H9 (cell line): ENCODE data around the gene PIGS. TPM values are rescaled to one million over a fixed set of nuclear protein-coding genes. Genes with fewer than 3 reads are reported as not detected.

Experiments
- DNase-seq: peaks from one replicate; pipeline ENCODE4 v3.0.0-alpha.2; 2017
- H2AFZ ChIP-seq: one replicate; pipeline ENCODE4 v1.6.1; 2013; ENCODE audit warnings: mild to moderate bottlenecking, low read length, control low read depth, moderate library complexity
- H2AK5ac ChIP-seq: 2 replicates; pipeline ENCODE4 v1.6.1; 2013; ENCODE audit warnings: low read length, control low read depth, mixed read lengths; ENCODE audit not compliant: insufficient read length
- H2BK120ac ChIP-seq: one replicate; pipeline ENCODE4 v1.6.1; 2013; ENCODE audit warnings: low read depth, mild to moderate bottlenecking, low read length, control low read depth, inconsistent platforms; ENCODE audit not compliant: poor library complexity, severe bottlenecking
- H2BK12ac ChIP-seq: 2 replicates; pipeline ENCODE4 v1.6.1; 2013; ENCODE audit warnings: low read length, control low read depth, mixed read lengths, low read depth; ENCODE audit not compliant: insufficient read length
- H2BK15ac ChIP-seq: 2 replicates; pipeline ENCODE4 v1.6.1; 2013; ENCODE audit warnings: low read depth, low read length, control low read depth
- H2BK20ac ChIP-seq: one replicate; pipeline ENCODE4 v1.6.1; 2013; ENCODE audit warnings: low read depth, mild to moderate bottlenecking, low read length, control low read depth, inconsistent platforms; ENCODE audit not compliant: poor library complexity, severe bottlenecking
- H2BK5ac ChIP-seq: 2 replicates; pipeline ENCODE4 v1.6.1; 2013; ENCODE audit warnings: low read length, control low read depth, mixed read lengths; ENCODE audit not compliant: insufficient read length
- H3K14ac ChIP-seq: 2 replicates; pipeline ENCODE4 v1.6.1; 2013; ENCODE audit warnings: low read length, control low read depth; ENCODE audit not compliant: insufficient read depth
- H3K18ac ChIP-seq: 2 replicates; pipeline ENCODE4 v1.6.1; 2013; ENCODE audit warnings: low read depth, mild to moderate bottlenecking, mixed read lengths, low read length, control low read depth; ENCODE audit not compliant: insufficient read length
- H3K23ac ChIP-seq: 2 replicates; pipeline ENCODE4 v1.6.1; 2013; ENCODE audit warnings: low read length, control low read depth, mixed read lengths, low read depth; ENCODE audit not compliant: insufficient read length
- H3K23me2 ChIP-seq: 2 replicates; pipeline ENCODE4 v1.6.1; 2013; ENCODE audit warnings: low read depth, mild to moderate bottlenecking, mixed read lengths, low read length, control low read depth; ENCODE audit not compliant: insufficient read length, poor library complexity, severe bottlenecking
- H3K27ac ChIP-seq: 2 replicates; pipeline ENCODE4 v1.5.1; 2013; ENCODE audit warnings: low read length, control low read depth, mixed read lengths, low read depth; ENCODE audit not compliant: insufficient read length
- H3K27me3 ChIP-seq: 2 replicates; pipeline ENCODE4 v1.6.1; 2013; ENCODE audit warnings: low read length, control low read depth, inconsistent platforms; ENCODE audit not compliant: insufficient read depth
- H3K4ac ChIP-seq: 2 replicates; pipeline ENCODE4 v1.6.1; 2013; ENCODE audit warnings: low read depth, mild to moderate bottlenecking, control low read depth, inconsistent platforms, low read length, moderate library complexity
- H3K4me1 ChIP-seq: 2 replicates; pipeline ENCODE4 v1.6.1; 2013; ENCODE audit warnings: low read length, control low read depth, inconsistent platforms; ENCODE audit not compliant: insufficient read depth
- H3K4me2 ChIP-seq: 2 replicates; pipeline ENCODE4 v1.6.1; 2013; ENCODE audit warnings: low read length, control low read depth, mixed read lengths; ENCODE audit not compliant: insufficient read length, insufficient read depth
- H3K56ac ChIP-seq: 2 replicates; pipeline ENCODE4 v1.6.1; 2013; ENCODE audit warnings: low read depth, mild to moderate bottlenecking, mixed read lengths, low read length, control low read depth; ENCODE audit not compliant: insufficient read length
- H3K79me1 ChIP-seq: 2 replicates; pipeline ENCODE4 v1.6.1; 2013; ENCODE audit warnings: low read depth, mild to moderate bottlenecking, moderate library complexity, low read length, control low read depth, inconsistent platforms; ENCODE audit not compliant: insufficient read depth, poor library complexity, severe bottlenecking
- H3K79me2 ChIP-seq: 2 replicates; pipeline ENCODE4 v1.6.1; 2013; ENCODE audit warnings: low read length, control low read depth, inconsistent platforms; ENCODE audit not compliant: insufficient read depth
- H3K9ac ChIP-seq: 2 replicates; pipeline ENCODE4 v1.6.1; 2013; ENCODE audit warnings: low read length, control low read depth, mixed read lengths; ENCODE audit not compliant: insufficient read length; ENCODE audit errors: extremely low read depth
- H3K9me3 ChIP-seq: one replicate; pipeline ENCODE4 v1.6.1; 2013; ENCODE audit warnings: low read depth, low read length, inconsistent platforms; ENCODE audit not compliant: control insufficient read depth
- H3T11ph ChIP-seq: one replicate; pipeline ENCODE4 v1.6.1; 2013; ENCODE audit warnings: mild to moderate bottlenecking, low read length, control low read depth, inconsistent platforms
- H4K20me1 ChIP-seq: one replicate; pipeline ENCODE4 v1.6.1; 2013; ENCODE audit not compliant: control insufficient read depth, insufficient read length, insufficient read depth
- H4K5ac ChIP-seq: 2 replicates; pipeline ENCODE4 v1.6.1; 2013; ENCODE audit warnings: low read depth, mild to moderate bottlenecking, mixed read lengths, low read length, control low read depth; ENCODE audit not compliant: insufficient read length
- H4K8ac ChIP-seq: replicated peaks from 2 replicates; pipeline ENCODE4 v1.6.1; 2013; ENCODE audit warnings: low read length, control low read depth, mixed read lengths, low read depth; ENCODE audit not compliant: insufficient read length
- H4K91ac ChIP-seq: 2 replicates; pipeline ENCODE4 v1.6.1; 2013; ENCODE audit warnings: low read depth, mild to moderate bottlenecking, moderate library complexity, mixed read lengths, low read length, control low read depth; ENCODE audit not compliant: insufficient read length
- H3K27ac Mint-ChIP-seq, 3 experiments: 2 replicates in 2 of 3; 3 replicates in 1 of 3; pipeline ENCODE4 v1.8.0; 2020 to 2021; ENCODE audit warnings: mixed read lengths in 3 of 3, mild to moderate bottlenecking in 1 of 3, moderate library complexity in 1 of 3
- H3K27me3 Mint-ChIP-seq: 2 replicates; pipeline ENCODE4 v1.8.0; 2021; ENCODE audit warnings: low read depth, mild to moderate bottlenecking, moderate library complexity, mixed read lengths
- H3K36me3 Mint-ChIP-seq, 3 experiments: 2 replicates in 2 of 3; 3 replicates in 1 of 3; pipeline ENCODE4 v1.8.0; 2020 to 2021; ENCODE audit warnings: low read depth in 3 of 3, mixed read lengths in 3 of 3; ENCODE audit not compliant: insufficient read depth in 1 of 3
- H3K4me1 Mint-ChIP-seq, 2 experiments: 2 replicates each; pipeline ENCODE4 v1.8.0; 2020; ENCODE audit warnings: mixed read lengths in 2 of 2
- H3K4me3 Mint-ChIP-seq, 2 experiments: 2 replicates in 1 of 2; 3 replicates in 1 of 2; pipeline ENCODE4 v1.8.0; 2020 to 2021; ENCODE audit warnings: mild to moderate bottlenecking in 2 of 2, mixed read lengths in 2 of 2, moderate library complexity in 1 of 2
- H3K9me3 Mint-ChIP-seq, 2 experiments: 2 replicates in 1 of 2; 3 replicates in 1 of 2; pipeline ENCODE4 v1.8.0; 2020; ENCODE audit warnings: mild to moderate bottlenecking in 2 of 2, mixed read lengths in 2 of 2, moderate library complexity in 1 of 2
- WGBS: extraction: QIAGEN DNeasy Blood & Tissue Kit; methylation state at CpG from one replicate; pipeline ENCODE4 v1.1.7; 2013; ENCODE audit warnings: missing lambda C conversion rate, low lambda C conversion rate, mixed read lengths; ENCODE audit not compliant: insufficient read length; ENCODE audit errors: extremely low coverage; 5-methylcytosine and 5-hydroxymethylcytosine counted together
- total RNA-seq: library from RNA; stranded (reverse); gene quantifications from 2 replicates; pipeline ENCODE4 v1.2.1, GENCODE V29; 2021
- TF ChIP-seq, protein P1 (sequence below): fragments of 200-600 bp; sonication (generic); conservative IDR thresholded peaks from 3 replicates; pipeline ENCODE4 v1.8.0; 2021; ENCODE audit warnings: antibody characterized with exemption, mild to moderate bottlenecking

The PIGS gene
- total RNA-seq, 1 experiment from 2014 or later, result 45.8 TPM

DNA sequence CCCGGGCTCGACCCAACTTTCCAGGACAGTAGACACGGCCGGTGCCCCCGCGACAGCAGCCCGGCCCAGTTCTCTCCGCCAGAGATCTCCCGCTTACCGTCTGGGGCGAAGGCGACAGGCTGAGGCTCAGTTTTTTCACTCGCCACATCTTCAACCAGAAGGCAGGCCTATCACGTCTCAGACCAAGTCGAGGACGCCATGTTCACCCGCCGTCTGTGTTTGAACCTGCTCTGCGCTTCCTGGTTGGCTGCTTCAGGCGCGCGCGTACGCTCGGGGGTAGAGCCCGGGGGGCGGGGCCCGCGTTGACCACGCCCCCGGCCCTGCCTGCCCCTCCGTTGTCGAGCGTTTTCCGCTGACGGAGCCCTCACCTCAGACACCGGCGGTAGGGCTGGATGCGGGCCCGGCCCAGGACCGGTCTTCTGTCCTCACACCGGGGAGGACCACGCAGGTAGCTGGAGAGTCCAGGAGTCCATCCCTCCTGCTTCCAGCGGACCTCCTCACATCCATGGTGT is 27.5 kb upstream of the PIGS start, which contains the start of gene SPAG5:
Gene SPAG5, minus strand, starts transcription at position 227 of the 512 bp plus-strand sequence. Its CDS starts 79 bp downstream, at position 148.
- no peak within 1 kb of the TSS for H2BK12ac ChIP-seq
- no peak within 1 kb of the TSS for H3K23ac ChIP-seq
- peak within 1 kb of the TSS; percentile 94 to 97 for H3K4me3 Mint-ChIP-seq
- H3K4me2 ChIP-seq, result peak within 1 kb of the TSS; percentile 74
- peak; percentile 98 for DNase-seq
- H3K79me1 ChIP-seq, result no peaks in the 10 kb centered on the region
- no peak within 1 kb of the TSS for H2BK5ac ChIP-seq
- H3K14ac ChIP-seq, result peak within 1 kb of the TSS; percentile 79
- H2BK120ac ChIP-seq, result no peak within 1 kb of the TSS
- H4K91ac ChIP-seq, result no peak within 1 kb of the TSS
- no peak within 1 kb of the TSS for H4K8ac ChIP-seq
- no peaks in the 10 kb centered on the region for H3K4me1 ChIP-seq
- peak within 1 kb of the TSS; percentile 98 to 99 (median 99) for H3K27ac Mint-ChIP-seq
- no peak within 1 kb of the TSS for H3K4ac ChIP-seq
- peaks cover 16 to 21% of the 10 kb centered on the region in 2 experiments for H3K4me1 Mint-ChIP-seq
- WGBS, result no CpG with 5 or more reads among the region's 44 CpGs
- H3K18ac ChIP-seq, result peak within 1 kb of the TSS; percentile 36
- no peaks in the 10 kb centered on the region; the same call in 1 of the 2 replicates for H3K79me2 ChIP-seq
- no peak within 1 kb of the TSS for H4K5ac ChIP-seq
- no peak within 1 kb of the TSS for H3K27ac ChIP-seq
- H2BK15ac ChIP-seq, result no peak within 1 kb of the TSS
- no peak within 1 kb of the TSS for H3K56ac ChIP-seq
- H3K27me3 Mint-ChIP-seq, result no peaks in the 10 kb centered on the region
- H3K27me3 ChIP-seq, result no peaks in the 10 kb centered on the region
- H2AFZ ChIP-seq, result peak within 1 kb of the TSS; percentile 42
- H2BK20ac ChIP-seq, result no peak within 1 kb of the TSS
- H2AK5ac ChIP-seq, result no peak within 1 kb of the TSS
- TF ChIP-seq, protein P1, sequence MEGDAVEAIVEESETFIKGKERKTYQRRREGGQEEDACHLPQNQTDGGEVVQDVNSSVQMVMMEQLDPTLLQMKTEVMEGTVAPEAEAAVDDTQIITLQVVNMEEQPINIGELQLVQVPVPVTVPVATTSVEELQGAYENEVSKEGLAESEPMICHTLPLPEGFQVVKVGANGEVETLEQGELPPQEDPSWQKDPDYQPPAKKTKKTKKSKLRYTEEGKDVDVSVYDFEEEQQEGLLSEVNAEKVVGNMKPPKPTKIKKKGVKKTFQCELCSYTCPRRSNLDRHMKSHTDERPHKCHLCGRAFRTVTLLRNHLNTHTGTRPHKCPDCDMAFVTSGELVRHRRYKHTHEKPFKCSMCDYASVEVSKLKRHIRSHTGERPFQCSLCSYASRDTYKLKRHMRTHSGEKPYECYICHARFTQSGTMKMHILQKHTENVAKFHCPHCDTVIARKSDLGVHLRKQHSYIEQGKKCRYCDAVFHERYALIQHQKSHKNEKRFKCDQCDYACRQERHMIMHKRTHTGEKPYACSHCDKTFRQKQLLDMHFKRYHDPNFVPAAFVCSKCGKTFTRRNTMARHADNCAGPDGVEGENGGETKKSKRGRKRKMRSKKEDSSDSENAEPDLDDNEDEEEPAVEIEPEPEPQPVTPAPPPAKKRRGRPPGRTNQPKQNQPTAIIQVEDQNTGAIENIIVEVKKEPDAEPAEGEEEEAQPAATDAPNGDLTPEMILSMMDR, result no peak
- no peaks in the 10 kb centered on the region; a peak in 1 of 5 replicates for H3K9me3 Mint-ChIP-seq
- H3K36me3 Mint-ChIP-seq, result peaks cover 5 to 24% (median 23%) of the 10 kb centered on the region in 3 experiments; a peak in 6 of 7 replicates
- H3K23me2 ChIP-seq, result peaks cover 12% of the 10 kb centered on the region
- H3K9ac ChIP-seq, result peak within 1 kb of the TSS; percentile 84
- H3K9me3 ChIP-seq, result no peaks in the 10 kb centered on the region
- no peaks in the 10 kb centered on the region for H4K20me1 ChIP-seq
- H3T11ph ChIP-seq, result no peak within 1 kb of the TSS
